HCT116 (cell line): ENCODE measurements around the gene INSR.

Experiments used
- CEBPB ChIP-seq: IDR thresholded peaks from 2 replicates; pipeline ENCODE4 v1.6.1; 2012; ENCODE audit warnings: low read depth
- CTCF ChIP-seq, 3 experiments: fragments of 200-600 bp in 1 of 3; sonication (generic) in 1 of 3; IDR thresholded peaks in 2 of 3; conservative IDR thresholded peaks in 1 of 3; 2 replicates each; pipeline ENCODE4 v1.5.1; 2012 to 2017; ENCODE audit warnings: low read depth in 2 of 3, low read length in 2 of 3, antibody characterized with exemption in 1 of 3, borderline replicate concordance in 1 of 3, control low read depth in 1 of 3, mild to moderate bottlenecking in 1 of 3, mixed read lengths in 1 of 3, mixed run types in 1 of 3, moderate library complexity in 1 of 3; ENCODE audit not compliant: insufficient read depth in 1 of 3
- EZH2 ChIP-seq: fragments of 200-600 bp; sonication (generic); IDR thresholded peaks from 2 replicates; pipeline ENCODE4 v1.6.1; 2017; ENCODE audit warnings: antibody characterized with exemption, mixed run types
- MAX ChIP-seq: IDR thresholded peaks from 2 replicates; pipeline ENCODE4 v1.6.1; 2012
- POLR2A ChIP-seq: IDR thresholded peaks from 2 replicates; pipeline ENCODE4 v1.7.0; 2011; ENCODE audit warnings: borderline replicate concordance; ENCODE audit not compliant: insufficient read depth, insufficient read length; ENCODE audit errors: extremely low read depth
- SIN3A ChIP-seq: IDR thresholded peaks from 2 replicates; pipeline ENCODE4 v1.6.1; 2012; ENCODE audit warnings: low read depth
- SP1 ChIP-seq: IDR thresholded peaks from 2 replicates; pipeline ENCODE4 v1.6.1; 2012; ENCODE audit warnings: low read depth
- TCF7L2 ChIP-seq: IDR thresholded peaks from 2 replicates; pipeline ENCODE4 v1.7.0; 2011; ENCODE audit warnings: borderline replicate concordance, inconsistent platforms; ENCODE audit not compliant: insufficient read depth, insufficient read length; ENCODE audit errors: extremely low read depth

DNA sequence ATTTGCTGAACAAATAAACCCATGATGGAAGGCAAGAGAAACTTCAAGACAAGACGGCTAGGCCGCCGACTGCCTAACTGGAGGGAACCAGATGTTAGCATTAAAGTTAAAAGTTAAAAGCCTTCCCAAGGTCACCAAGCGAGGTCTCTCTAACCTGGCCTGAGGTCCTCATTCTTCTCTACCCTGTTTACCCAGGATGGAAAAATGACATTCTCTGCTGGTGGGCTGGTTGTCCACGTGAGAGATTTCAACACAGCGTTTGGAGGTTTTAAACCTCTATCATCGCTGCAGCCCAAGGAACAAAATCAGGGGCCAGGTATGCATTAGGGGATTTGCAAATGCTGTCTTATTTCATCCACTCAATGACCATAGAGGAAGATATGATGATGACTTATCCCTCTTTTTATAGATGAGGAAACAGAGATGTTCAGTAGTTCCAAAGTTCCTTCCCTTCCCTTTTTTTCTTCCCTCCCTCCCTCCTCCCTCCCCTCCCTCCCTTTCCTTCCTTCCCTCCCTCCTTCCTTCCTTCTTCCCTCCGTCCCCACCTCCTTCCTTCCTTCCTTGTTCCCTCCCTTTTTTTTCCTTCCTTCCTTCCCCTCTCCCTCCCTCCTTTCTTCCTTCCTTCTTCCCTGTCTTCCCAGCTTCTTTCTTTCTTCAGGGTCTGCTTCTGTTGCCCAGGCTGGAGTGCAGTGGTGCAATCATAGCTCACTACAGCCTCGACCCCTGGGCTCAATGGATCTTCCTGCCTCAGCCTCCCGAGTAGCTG is 79.7 kb downstream of the INSR start:
- TF ChIP-seq CTCF (IDR thresholded peaks at IDR 0.05 in 2 of 3, conservative IDR thresholded peaks at IDR 0.05 in 1 of 3; ENCODE audit: borderline replicate concordance in 1 of 3, insufficient read depth in 1 of 3, low read depth in 2 of 3, low read length in 2 of 3) (no peak), POLR2A (no peak), SP1 (no peak), CEBPB (no peak), TCF7L2 (no peak), SIN3A (no peak), EZH2 (no peak), MAX (no peak)
